Vagina (tissue), 2 donors: Measurements from ENCODE around the gene FAM120B.

Experiments
- POLR2A ChIP-seq, 2 donors: fragments of 450-650 bp; IDR thresholded peaks; one replicate each; pipeline ENCODE4 v1.6.1; 2017; ENCODE audit warnings: antibody characterized with exemption in 2 of 2, mild to moderate bottlenecking in 2 of 2, moderate library complexity in 2 of 2
- POLR2AphosphoS5 ChIP-seq, 2 donors: sonication (generic); formaldehyde crosslinking; IDR thresholded peaks; one replicate each; pipeline ENCODE4 v1.9.0; 2017; ENCODE audit warnings: antibody characterized with exemption in 2 of 2, mild to moderate bottlenecking in 2 of 2, low read depth in 1 of 2; ENCODE audit not compliant: insufficient read depth in 1 of 2
- TF ChIP-seq, protein P1 (sequence below), 3 experiments: fragments of 450-650 bp in 2 of 3; fragments of 200-600 bp in 1 of 3; sonication (generic) in 1 of 3; IDR thresholded peaks; one replicate each; pipeline ENCODE4 v1.5.1; 2017 to 2019; ENCODE audit warnings: antibody characterized with exemption in 3 of 3, mild to moderate bottlenecking in 2 of 3, moderate library complexity in 2 of 3

DNA sequence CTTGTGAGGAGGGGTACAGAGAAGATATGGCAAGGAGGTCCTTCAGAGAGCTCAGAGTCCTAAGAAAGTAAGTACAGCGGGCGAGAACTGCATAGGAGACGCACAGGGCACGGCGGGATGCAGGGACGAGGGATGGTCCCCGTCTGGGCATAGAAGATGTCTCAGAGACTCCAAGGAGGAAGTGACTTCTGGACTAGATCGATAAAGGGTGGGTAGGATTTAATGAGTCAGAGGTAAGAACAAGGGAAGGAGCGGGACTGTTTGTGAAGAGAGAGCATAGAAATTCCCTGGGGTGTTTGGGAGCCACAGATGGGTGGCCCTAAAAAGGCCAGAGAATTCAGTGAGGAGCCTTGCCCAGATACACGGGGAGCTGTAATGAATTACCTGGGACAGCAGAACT lies 69.1 kb downstream of the FAM120B start:
- TF ChIP-seq, protein P1, sequence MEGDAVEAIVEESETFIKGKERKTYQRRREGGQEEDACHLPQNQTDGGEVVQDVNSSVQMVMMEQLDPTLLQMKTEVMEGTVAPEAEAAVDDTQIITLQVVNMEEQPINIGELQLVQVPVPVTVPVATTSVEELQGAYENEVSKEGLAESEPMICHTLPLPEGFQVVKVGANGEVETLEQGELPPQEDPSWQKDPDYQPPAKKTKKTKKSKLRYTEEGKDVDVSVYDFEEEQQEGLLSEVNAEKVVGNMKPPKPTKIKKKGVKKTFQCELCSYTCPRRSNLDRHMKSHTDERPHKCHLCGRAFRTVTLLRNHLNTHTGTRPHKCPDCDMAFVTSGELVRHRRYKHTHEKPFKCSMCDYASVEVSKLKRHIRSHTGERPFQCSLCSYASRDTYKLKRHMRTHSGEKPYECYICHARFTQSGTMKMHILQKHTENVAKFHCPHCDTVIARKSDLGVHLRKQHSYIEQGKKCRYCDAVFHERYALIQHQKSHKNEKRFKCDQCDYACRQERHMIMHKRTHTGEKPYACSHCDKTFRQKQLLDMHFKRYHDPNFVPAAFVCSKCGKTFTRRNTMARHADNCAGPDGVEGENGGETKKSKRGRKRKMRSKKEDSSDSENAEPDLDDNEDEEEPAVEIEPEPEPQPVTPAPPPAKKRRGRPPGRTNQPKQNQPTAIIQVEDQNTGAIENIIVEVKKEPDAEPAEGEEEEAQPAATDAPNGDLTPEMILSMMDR (IDR thresholded peaks at IDR 0.05): no peak
- no peak for TF ChIP-seq POLR2AphosphoS5 (IDR thresholded peaks at IDR 0.05; ENCODE audit: insufficient read depth in 1 of 2, low read depth in 1 of 2)
- TF ChIP-seq POLR2A (IDR thresholded peaks at IDR 0.05): no peak
